ENCODE data around the gene TBCEL. TPM values are rescaled to one million over a fixed set of nuclear protein-coding genes. Genes with fewer than 3 reads are reported as not detected.

Gene TBCEL
- total RNA-seq, 2 donors from 2014 or later = 7.5 to 10.1 TPM

DNA sequence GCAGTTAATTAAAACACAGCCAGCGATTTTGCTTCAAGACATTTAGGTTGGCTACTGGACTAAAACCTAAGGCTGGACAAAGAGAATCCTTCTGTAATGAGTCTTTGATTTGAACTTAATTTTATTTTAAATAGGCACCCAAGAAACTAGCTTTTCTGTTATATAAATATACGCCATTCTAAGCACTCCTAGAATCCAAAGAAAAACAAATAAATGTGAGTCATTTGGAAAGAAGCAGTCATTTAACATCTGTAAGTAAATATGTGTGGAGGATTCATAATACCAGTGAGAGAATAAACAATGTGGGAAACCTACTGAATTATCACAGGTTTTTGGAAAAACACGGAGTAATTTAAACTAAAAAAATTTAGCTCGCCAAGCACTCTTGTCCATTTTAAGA, 76.0 kb downstream of the TBCEL start:
- TF ChIP-seq, protein P1, sequence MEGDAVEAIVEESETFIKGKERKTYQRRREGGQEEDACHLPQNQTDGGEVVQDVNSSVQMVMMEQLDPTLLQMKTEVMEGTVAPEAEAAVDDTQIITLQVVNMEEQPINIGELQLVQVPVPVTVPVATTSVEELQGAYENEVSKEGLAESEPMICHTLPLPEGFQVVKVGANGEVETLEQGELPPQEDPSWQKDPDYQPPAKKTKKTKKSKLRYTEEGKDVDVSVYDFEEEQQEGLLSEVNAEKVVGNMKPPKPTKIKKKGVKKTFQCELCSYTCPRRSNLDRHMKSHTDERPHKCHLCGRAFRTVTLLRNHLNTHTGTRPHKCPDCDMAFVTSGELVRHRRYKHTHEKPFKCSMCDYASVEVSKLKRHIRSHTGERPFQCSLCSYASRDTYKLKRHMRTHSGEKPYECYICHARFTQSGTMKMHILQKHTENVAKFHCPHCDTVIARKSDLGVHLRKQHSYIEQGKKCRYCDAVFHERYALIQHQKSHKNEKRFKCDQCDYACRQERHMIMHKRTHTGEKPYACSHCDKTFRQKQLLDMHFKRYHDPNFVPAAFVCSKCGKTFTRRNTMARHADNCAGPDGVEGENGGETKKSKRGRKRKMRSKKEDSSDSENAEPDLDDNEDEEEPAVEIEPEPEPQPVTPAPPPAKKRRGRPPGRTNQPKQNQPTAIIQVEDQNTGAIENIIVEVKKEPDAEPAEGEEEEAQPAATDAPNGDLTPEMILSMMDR (IDR thresholded peaks at IDR 0.05) = no peak
- intact Hi-C loops (cut with DNase I) = no loop called here
- no peaks in the 10 kb centered on the region for H3K9me3 ChIP-seq
- no peaks in the 10 kb centered on the region for H3K27me3 ChIP-seq
- no peaks in the 10 kb centered on the region for H3K4me1 ChIP-seq
- no peaks in the 10 kb centered on the region for H3K36me3 ChIP-seq
- no peak for DNase-seq
- H3K9ac ChIP-seq (ENCODE audit: low read depth in 2 of 2, low read length in 2 of 2) = no peak overlapping the region
- no peak overlapping the region for H3K27ac ChIP-seq
- no peak overlapping the region for H3K4me3 ChIP-seq

DNA sequence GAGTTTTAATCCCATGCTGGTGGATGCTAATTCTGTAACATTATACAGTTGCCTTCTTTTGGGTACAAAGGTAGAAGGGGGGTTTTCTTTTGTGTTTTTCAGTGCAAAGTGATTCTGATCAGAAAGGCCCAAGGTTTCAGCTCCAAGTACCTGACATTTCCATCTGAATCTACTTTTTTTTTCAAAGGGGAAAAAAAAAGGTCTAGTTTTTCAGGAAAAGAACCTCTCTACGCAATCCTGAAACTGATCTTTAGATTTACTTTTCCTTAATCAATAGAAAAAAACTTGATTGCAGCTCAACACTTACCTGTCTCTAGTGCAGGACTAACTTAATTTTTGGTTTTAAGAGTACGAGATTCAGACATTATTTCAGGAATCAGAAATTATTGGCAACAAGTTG, 77.0 kb downstream of the TBCEL start, which contains the start of gene TECTA:
TSS of gene TECTA (plus strand) at position 301 of the 400 bp plus-strand sequence. CDS start 1,423 bp downstream, outside the sequence.
- no peak within 1 kb of the TSS for H3K4me3 ChIP-seq
- H3K36me3 ChIP-seq = no peaks in the 10 kb centered on the region
- no peaks in the 10 kb centered on the region for H3K27me3 ChIP-seq
- TF ChIP-seq, protein P1 (IDR thresholded peaks at IDR 0.05) = no peak
- H3K9ac ChIP-seq (ENCODE audit: low read depth in 2 of 2, low read length in 2 of 2) = no peak within 1 kb of the TSS
- DNase-seq = no peak
- H3K9me3 ChIP-seq = no peaks in the 10 kb centered on the region
- H3K4me1 ChIP-seq = no peaks in the 10 kb centered on the region
- intact Hi-C loops (cut with DNase I) = no loop called here
- H3K27ac ChIP-seq = no peak within 1 kb of the TSS

DNA sequence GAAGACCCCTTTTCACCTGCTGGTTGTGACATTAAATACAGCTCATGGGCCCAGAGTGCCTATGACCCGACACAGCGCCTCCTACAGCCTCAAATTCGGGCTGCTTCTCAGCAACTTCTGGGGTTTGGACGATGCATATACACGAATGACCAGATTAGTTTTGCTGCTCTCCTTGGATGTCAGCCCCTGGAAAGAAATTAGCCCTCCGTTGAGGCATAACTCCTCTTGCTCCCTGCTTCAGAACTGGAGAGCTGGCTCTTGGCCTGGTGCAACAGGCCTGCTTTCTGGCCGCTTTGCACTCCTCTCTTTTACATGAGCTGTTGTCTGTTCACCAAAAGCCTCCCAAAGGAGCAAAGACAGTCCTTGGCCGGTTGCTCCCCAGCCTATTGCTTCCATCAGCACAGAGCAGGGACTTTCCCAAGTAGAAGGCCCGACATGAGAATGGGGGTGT, 80.4 kb downstream of the TBCEL start:
- no peak for DNase-seq
- TF ChIP-seq, protein P1 (IDR thresholded peaks at IDR 0.05) = no peak
- H3K36me3 ChIP-seq = no peaks in the 10 kb centered on the region
- intact Hi-C loops (cut with DNase I) = no loop called here
- no peak overlapping the region for H3K27ac ChIP-seq
- H3K9ac ChIP-seq (ENCODE audit: low read depth in 2 of 2, low read length in 2 of 2) = no peak overlapping the region
- H3K27me3 ChIP-seq = no peaks in the 10 kb centered on the region
- no peak overlapping the region for H3K4me3 ChIP-seq
- no peaks in the 10 kb centered on the region for H3K9me3 ChIP-seq
- no peaks in the 10 kb centered on the region for H3K4me1 ChIP-seq

DNA sequence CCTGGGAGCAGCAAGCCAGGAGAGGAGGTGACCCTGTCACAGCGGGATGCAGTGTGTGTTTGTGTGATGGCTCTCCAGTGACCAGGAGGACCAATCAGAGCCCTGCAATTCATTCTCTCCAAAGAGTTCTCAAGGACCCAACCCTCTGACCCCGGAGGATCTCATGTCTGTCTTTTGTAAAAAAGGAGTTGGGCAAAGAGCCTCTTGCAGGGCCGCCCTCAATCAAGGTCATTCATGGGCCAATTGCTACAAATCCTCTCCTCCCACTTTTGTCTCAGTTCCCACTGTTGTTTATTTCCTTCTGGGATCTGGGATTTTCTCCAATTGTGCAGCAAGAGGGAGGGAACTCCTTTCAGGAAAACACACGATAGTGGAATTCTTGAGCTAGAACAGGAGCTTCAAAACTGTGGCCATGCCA, 81.2 kb downstream of the TBCEL start:
- Histone ChIP-seq H3K27ac (no peak overlapping the region), H3K9me3 (no peaks in the 10 kb centered on the region), H3K4me3 (no peak overlapping the region), H3K27me3 (no peaks in the 10 kb centered on the region), H3K4me1 (no peaks in the 10 kb centered on the region), H3K36me3 (no peaks in the 10 kb centered on the region), H3K9ac (ENCODE audit: low read depth in 2 of 2, low read length in 2 of 2) (no peak overlapping the region)
- DNase-seq = peak; percentile 38
- TF ChIP-seq, protein P1 (IDR thresholded peaks at IDR 0.05) = no peak
- intact Hi-C loops (cut with DNase I) = no loop called here

DNA sequence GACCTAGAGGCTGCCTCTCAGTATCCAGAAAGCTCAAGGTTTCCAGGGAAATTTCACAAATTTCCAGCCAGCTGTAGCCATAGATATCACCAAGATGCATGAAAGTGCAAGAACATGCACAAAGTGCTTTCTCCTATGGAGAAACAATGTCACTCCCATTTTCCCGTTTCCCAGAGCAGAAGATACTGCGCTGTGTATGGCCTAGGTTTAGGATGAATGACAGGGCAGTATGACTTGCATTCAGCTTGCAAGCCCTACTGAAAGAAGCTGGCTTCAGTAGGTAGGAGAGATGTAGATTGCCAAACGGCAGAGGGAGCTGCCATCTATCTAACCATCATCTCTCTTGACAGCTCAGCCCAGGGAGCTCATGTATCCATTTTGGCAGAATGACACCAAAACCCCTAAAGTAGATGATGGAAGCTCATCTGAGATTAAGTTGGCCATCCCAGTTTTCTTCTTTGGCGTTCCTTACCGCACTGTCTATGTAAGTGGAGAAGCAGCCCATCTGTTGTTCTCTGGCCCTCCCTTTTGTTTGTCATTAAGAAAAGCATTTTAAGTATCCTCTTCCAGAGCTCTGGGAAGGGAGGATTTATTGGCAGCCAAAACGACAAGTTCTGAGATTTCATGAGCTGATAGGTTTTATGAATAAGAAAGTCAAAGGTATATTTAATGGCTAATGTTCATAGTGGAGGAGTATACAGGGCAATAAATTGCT, 81.7 kb downstream of the TBCEL start:
- Histone ChIP-seq H3K27ac (no peak overlapping the region), H3K9ac (ENCODE audit: low read depth in 2 of 2, low read length in 2 of 2) (no peak overlapping the region), H3K36me3 (no peaks in the 10 kb centered on the region), H3K4me3 (no peak overlapping the region), H3K4me1 (no peaks in the 10 kb centered on the region), H3K9me3 (no peaks in the 10 kb centered on the region), H3K27me3 (no peaks in the 10 kb centered on the region)
- intact Hi-C loops (cut with DNase I) = no loop called here
- DNase-seq = no peak
- TF ChIP-seq, protein P1 (IDR thresholded peaks at IDR 0.05) = no peak

Measured in colonic mucosa (tissue), 4 donors.